Upper lobe of left lung (tissue), 6 donors: ENCODE measurements around the gene MAN2A1. TPM values are rescaled to one million over a fixed set of nuclear protein-coding genes. Genes with fewer than 3 reads are reported as not detected.

Experiments
- ATAC-seq, 2 donors: fragments of 200-7000 bp; cut with Tn5 transposase; one replicate each; pipeline ENCODE4 v1.9.1; 2022; ENCODE audit warnings: mild to moderate bottlenecking in 2 of 2, moderate library complexity in 2 of 2; ENCODE audit not compliant: low FRiP score in 2 of 2
- DNase-seq, 2 donors: peaks; one replicate each; pipeline ENCODE4 v3.0.0-alpha.2; 2019 to 2020
- H3K27ac ChIP-seq, 4 donors: fragments of 200-600 bp; sonication (generic); one replicate each; pipeline ENCODE4 v1.5.1; 2016 to 2019
- H3K27me3 ChIP-seq, 4 donors: fragments of 200-600 bp; sonication (generic); one replicate each; pipeline ENCODE4 v1.5.1; 2017 to 2019
- H3K36me3 ChIP-seq, 4 donors: fragments of 200-600 bp; sonication (generic); one replicate each; pipeline ENCODE4 v1.5.1; 2016 to 2019
- H3K4me1 ChIP-seq, 4 donors: fragments of 200-600 bp; sonication (generic); one replicate each; pipeline ENCODE4 v1.5.1; 2018 to 2019
- H3K4me3 ChIP-seq, 4 donors: fragments of 200-600 bp; sonication (generic); one replicate each; pipeline ENCODE4 v1.5.1; 2017 to 2019; ENCODE audit warnings: mild to moderate bottlenecking in 2 of 4, moderate library complexity in 1 of 4
- H3K9me3 ChIP-seq, 4 donors: fragments of 200-600 bp; sonication (generic); one replicate each; pipeline ENCODE4 v1.5.1; 2018 to 2019
- CTCF ChIP-seq, 6 experiments: fragments of 450-650 bp in 4 of 6; fragments of 200-600 bp in 2 of 6; sonication (generic) in 2 of 6; IDR thresholded peaks; one replicate each; pipeline ENCODE4 v1.5.1; 2016 to 2019; ENCODE audit warnings: antibody characterized with exemption in 6 of 6
- EP300 ChIP-seq, 4 donors: sonication (generic); formaldehyde crosslinking; IDR thresholded peaks; one replicate each; pipeline ENCODE4 v1.5.1; 2017; ENCODE audit warnings: antibody characterized with exemption in 4 of 4, control low read depth in 2 of 4
- POLR2A ChIP-seq, 4 donors: fragments of 450-650 bp; IDR thresholded peaks; one replicate each; pipeline ENCODE4 v1.5.1; 2016 to 2017; ENCODE audit warnings: antibody characterized with exemption in 4 of 4, mild to moderate bottlenecking in 2 of 4
- POLR2AphosphoS5 ChIP-seq, 2 donors: sonication (generic); formaldehyde crosslinking; IDR thresholded peaks; one replicate each; pipeline ENCODE4 v1.5.1; 2017; ENCODE audit warnings: antibody characterized with exemption in 2 of 2
- WGBS, 2 donors: methylation state at CpG; one replicate each; pipeline ENCODE4 v1.1.5; 2017 to 2018; 5-methylcytosine and 5-hydroxymethylcytosine counted together
- total RNA-seq, 6 donors: library from RNA; depleted of rRNA in 4 of 6; stranded (reverse); fragments of >200 nt in 4 of 6; gene quantifications; one replicate each; pipeline versions ENCODE4 v1.1.0 to v1.2.1, GENCODE V29; 2016 to 2021
- donor health status: DM: no; HTN: no; CAD: no; lungs with moderate emphysema.
- donor health status: DM: no; HTN: yes; CAD: no; lungs with severe emphysema.

Gene MAN2A1
- total RNA-seq, 6 donors from 2014 or later = 23.0 to 48.2 (median 40.0) TPM

- H3K4me1 ChIP-seq = peaks cover 0 to 3% (median 0%) of the 10 kb centered on the region in 4 donors
- no peaks in the 10 kb centered on the region for H3K36me3 ChIP-seq
- 45 to 50% methylated on average over 2 of the region's 2 CpGs for whole genome bisulfite sequencing, 2 donors
- ATAC-seq (no peak), DNase-seq (no peak)
- H3K4me3 ChIP-seq = no peak overlapping the region
- H3K27me3 ChIP-seq = no peaks in the 10 kb centered on the region
- TF ChIP-seq EP300 (IDR thresholded peaks at IDR 0.05) (no peak), POLR2A (IDR thresholded peaks at IDR 0.05) (no peak), CTCF (IDR thresholded peaks at IDR 0.05) (no peak), POLR2AphosphoS5 (IDR thresholded peaks at IDR 0.05) (no peak)
- H3K27ac ChIP-seq = no peak overlapping the region
- H3K9me3 ChIP-seq = no peaks in the 10 kb centered on the region
Observed at GRCh38 chr5:109645707-109646192, 44.0 kb upstream of the MAN2A1 start.

GRCh38 chr5:109649318-109649717 is 40.4 kb upstream of the MAN2A1 start:
- peaks cover 0 to 3% (median 0%) of the 10 kb centered on the region in 4 donors for H3K4me1 ChIP-seq
- no peak overlapping the region for H3K4me3 ChIP-seq
- no peak for ATAC-seq
- H3K36me3 ChIP-seq = no peaks in the 10 kb centered on the region
- TF ChIP-seq CTCF (IDR thresholded peaks at IDR 0.05) (no peak), POLR2AphosphoS5 (IDR thresholded peaks at IDR 0.05) (no peak), POLR2A (IDR thresholded peaks at IDR 0.05) (no peak), EP300 (IDR thresholded peaks at IDR 0.05) (no peak)
- H3K27ac ChIP-seq = no peak overlapping the region
- DNase-seq = no peak
- H3K27me3 ChIP-seq = no peaks in the 10 kb centered on the region
- WGBS, 2 donors = 28 to 59% methylated on average over 4 of the region's 4 CpGs
- no peaks in the 10 kb centered on the region for H3K9me3 ChIP-seq

GRCh38 chr5:109650493-109650892 is 39.2 kb upstream of the MAN2A1 start:
- H3K27ac ChIP-seq = no peak overlapping the region
- ATAC-seq = no peak
- H3K4me3 ChIP-seq = no peak overlapping the region
- no peaks in the 10 kb centered on the region for H3K9me3 ChIP-seq
- no peaks in the 10 kb centered on the region for H3K27me3 ChIP-seq
- H3K4me1 ChIP-seq = peaks cover 0 to 3% (median 0%) of the 10 kb centered on the region in 4 donors
- DNase-seq = no peak
- H3K36me3 ChIP-seq = no peaks in the 10 kb centered on the region
- no peak for TF ChIP-seq CTCF (IDR thresholded peaks at IDR 0.05)
- TF ChIP-seq POLR2A (IDR thresholded peaks at IDR 0.05) = no peak
- no peak for TF ChIP-seq EP300 (IDR thresholded peaks at IDR 0.05)
- TF ChIP-seq POLR2AphosphoS5 (IDR thresholded peaks at IDR 0.05) = no peak
- 52 to 60% methylated on average over 4 of the region's 4 CpGs for WGBS, 2 donors

- no peaks in the 10 kb centered on the region for H3K36me3 ChIP-seq
- H3K4me1 ChIP-seq = peaks cover 0 to under 1% (median 0%) of the 10 kb centered on the region in 4 donors
- no peaks in the 10 kb centered on the region for H3K9me3 ChIP-seq
- no peak for TF ChIP-seq EP300 (IDR thresholded peaks at IDR 0.05)
- no peak for TF ChIP-seq CTCF (IDR thresholded peaks at IDR 0.05)
- no peak for TF ChIP-seq POLR2A (IDR thresholded peaks at IDR 0.05)
- no peak for TF ChIP-seq POLR2AphosphoS5 (IDR thresholded peaks at IDR 0.05)
- 50 to 71% methylated on average over 1 of the region's 1 CpG for WGBS, 2 donors
- H3K27ac ChIP-seq = no peak overlapping the region
- no peaks in the 10 kb centered on the region for H3K27me3 ChIP-seq
- H3K4me3 ChIP-seq = no peak overlapping the region
- ATAC-seq = no peak
- no peak for DNase-seq
Observed at GRCh38 chr5:109652096-109652495, 37.6 kb upstream of the MAN2A1 start.

GRCh38 chr5:109653042-109653441 is 36.7 kb upstream of the MAN2A1 start:
- Histone ChIP-seq H3K4me1 (peaks cover 0 to 2% (median 0%) of the 10 kb centered on the region in 4 donors), H3K36me3 (no peaks in the 10 kb centered on the region), H3K4me3 (no peak overlapping the region), H3K27me3 (no peaks in the 10 kb centered on the region), H3K27ac (no peak overlapping the region), H3K9me3 (no peaks in the 10 kb centered on the region)
- WGBS, 2 donors = 30 to 55% methylated on average over 2 of the region's 2 CpGs
- no peak for TF ChIP-seq POLR2AphosphoS5 (IDR thresholded peaks at IDR 0.05)
- no peak for TF ChIP-seq POLR2A (IDR thresholded peaks at IDR 0.05)
- TF ChIP-seq CTCF (IDR thresholded peaks at IDR 0.05) = no peak
- TF ChIP-seq EP300 (IDR thresholded peaks at IDR 0.05) = no peak
- ATAC-seq (no peak), DNase-seq (no peak)
